Fibroblast of lung (primary cell): Measurements from ENCODE around the gene RUBCNL.

Experiments used
- CTCF ChIP-seq, 2 donors: IDR thresholded peaks in 1 of 2; conservative IDR thresholded peaks in 1 of 2; 1 replicate in 1 of 2; 2 replicates in 1 of 2; pipeline ENCODE4 v1.5.1; 2011 to 2012; ENCODE audit warnings: low read length in 2 of 2, control low read depth in 1 of 2, inconsistent platforms in 1 of 2, low read depth in 1 of 2, mild to moderate bottlenecking in 1 of 2
- EZH2 ChIP-seq: IDR thresholded peaks from 2 replicates; pipeline ENCODE4 v1.5.1; 2012; ENCODE audit warnings: low read length, control low read depth, mild to moderate bottlenecking; ENCODE audit errors: missing control alignments

- no peak for TF ChIP-seq CTCF (conservative IDR thresholded peaks at IDR 0.05 in 1 of 2, IDR thresholded peaks at IDR 0.05 in 1 of 2; ENCODE audit: low read depth in 1 of 2, low read length in 2 of 2)
- no peak for TF ChIP-seq EZH2
Measured at GRCh38 chr13:46352805-46353204, 34.2 kb downstream of the RUBCNL start.
